Hepatocyte (in vitro differentiated cells): ENCODE data around the gene GTF3C1.
"Not testable (repeated sequence)": the region's sequence is repeated elsewhere in the genome, so short reads cannot be mapped to it uniquely, and the experiment has no call there.

Experiments used
- CTCF ChIP-seq: fragments of 200-600 bp; sonication (generic); IDR thresholded peaks from 2 replicates; pipeline ENCODE4 v1.5.1; 2016; ENCODE audit warnings: antibody characterized with exemption, mild to moderate bottlenecking; ENCODE audit not compliant: poor library complexity
- EZH2 ChIP-seq: fragments of 200-600 bp; sonication (generic); IDR thresholded peaks from 2 replicates; pipeline ENCODE4 v1.6.1; 2016; ENCODE audit warnings: antibody characterized with exemption, mild to moderate bottlenecking, borderline replicate concordance
- EZH2phosphoT487 ChIP-seq: fragments of 200-600 bp; sonication (generic); IDR thresholded peaks from one replicate; pipeline ENCODE4 v1.6.1; 2018; ENCODE audit warnings: antibody characterized with exemption, mild to moderate bottlenecking, low read depth, moderate library complexity; ENCODE audit not compliant: unreplicated experiment, severe bottlenecking

DNA sequence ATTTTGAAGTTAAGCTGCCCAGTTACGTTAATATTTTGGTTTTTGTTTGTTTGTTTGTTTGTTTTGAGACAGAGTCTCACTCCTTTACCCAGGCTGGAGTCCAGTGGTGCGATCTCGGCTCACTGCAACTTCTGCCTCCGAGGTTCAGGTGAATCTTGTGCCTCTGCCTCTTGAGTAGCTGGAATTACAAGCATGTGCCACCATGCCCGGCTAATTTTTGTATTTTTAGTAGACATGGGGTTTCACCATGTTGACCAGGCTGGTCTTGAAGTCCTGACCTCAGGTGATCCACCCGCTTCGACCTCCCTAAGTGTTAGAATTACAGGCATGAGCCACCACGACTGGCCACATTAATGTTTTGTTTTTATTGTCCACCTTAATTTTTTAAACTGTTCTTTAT lies 21.3 kb upstream of the GTF3C1 start:
- TF ChIP-seq CTCF, EZH2phosphoT487, EZH2: not testable (repeated sequence)
